ENCODE data around the gene ADRA2B. TPM values are rescaled to one million over a fixed set of nuclear protein-coding genes. Genes with fewer than 3 reads are reported as not detected.

ADRA2B gene
- total RNA-seq, 1 experiment from 2014 or later: not detected

DNA sequence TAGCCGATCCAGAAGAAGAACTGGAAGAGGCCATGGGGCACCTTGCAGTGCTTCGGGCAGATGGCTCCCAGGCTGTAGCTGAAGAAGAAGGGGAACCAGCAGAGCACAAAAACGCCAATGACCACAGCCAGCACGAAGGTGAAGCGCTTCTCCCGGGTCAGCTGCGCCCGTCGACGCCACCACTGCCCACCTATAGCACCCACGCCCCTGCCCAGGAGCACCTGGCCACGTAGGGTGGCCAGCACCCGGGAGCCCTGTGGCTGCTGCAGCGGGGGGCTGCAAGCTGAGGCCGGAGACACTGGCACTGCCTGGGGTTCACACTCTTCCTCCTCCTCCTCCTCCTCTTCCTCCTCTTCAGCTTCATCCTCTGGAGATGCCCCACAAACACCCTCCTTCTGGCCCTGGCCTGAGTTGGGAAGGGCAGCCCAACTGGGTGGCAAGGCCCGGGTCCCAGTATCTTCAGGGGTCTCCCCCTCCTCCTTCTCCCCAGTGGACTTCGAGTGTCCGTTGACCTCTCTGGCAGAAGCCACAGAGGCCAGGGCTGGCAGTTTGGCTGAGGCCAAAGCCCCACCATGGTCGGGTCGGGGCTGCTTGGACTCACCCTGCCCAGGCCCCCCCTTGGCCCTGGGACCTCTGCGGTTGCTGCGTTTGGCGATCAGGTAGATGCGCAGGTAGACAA lies 1.3 kb downstream of the ADRA2B start:
- Mint-ChIP-seq H3K27ac (ENCODE audit: unreplicated experiment) (no peak overlapping the region), H3K27me3 (ENCODE audit: unreplicated experiment) (peaks cover 54% of the 10 kb centered on the region), H3K36me3 (ENCODE audit: insufficient read depth, unreplicated experiment) (peaks cover 16% of the 10 kb centered on the region), H3K4me3 (ENCODE audit: low read depth, unreplicated experiment) (peak overlapping the region; percentile 60), H3K9me3 (ENCODE audit: low read depth, unreplicated experiment) (no peaks in the 10 kb centered on the region), H3K4me1 (ENCODE audit: low read depth, unreplicated experiment) (no peaks in the 10 kb centered on the region)
- BruUV-seq (replicated peaks): no TSS peak
- CTCF ChIA-PET: interaction anchor here (0.6 kb wide), 1 partner anchor 16 kb away, joined by 3 read pairs; no protein-coding TSS in a partner anchor
- TF ChIP-seq, protein P1, sequence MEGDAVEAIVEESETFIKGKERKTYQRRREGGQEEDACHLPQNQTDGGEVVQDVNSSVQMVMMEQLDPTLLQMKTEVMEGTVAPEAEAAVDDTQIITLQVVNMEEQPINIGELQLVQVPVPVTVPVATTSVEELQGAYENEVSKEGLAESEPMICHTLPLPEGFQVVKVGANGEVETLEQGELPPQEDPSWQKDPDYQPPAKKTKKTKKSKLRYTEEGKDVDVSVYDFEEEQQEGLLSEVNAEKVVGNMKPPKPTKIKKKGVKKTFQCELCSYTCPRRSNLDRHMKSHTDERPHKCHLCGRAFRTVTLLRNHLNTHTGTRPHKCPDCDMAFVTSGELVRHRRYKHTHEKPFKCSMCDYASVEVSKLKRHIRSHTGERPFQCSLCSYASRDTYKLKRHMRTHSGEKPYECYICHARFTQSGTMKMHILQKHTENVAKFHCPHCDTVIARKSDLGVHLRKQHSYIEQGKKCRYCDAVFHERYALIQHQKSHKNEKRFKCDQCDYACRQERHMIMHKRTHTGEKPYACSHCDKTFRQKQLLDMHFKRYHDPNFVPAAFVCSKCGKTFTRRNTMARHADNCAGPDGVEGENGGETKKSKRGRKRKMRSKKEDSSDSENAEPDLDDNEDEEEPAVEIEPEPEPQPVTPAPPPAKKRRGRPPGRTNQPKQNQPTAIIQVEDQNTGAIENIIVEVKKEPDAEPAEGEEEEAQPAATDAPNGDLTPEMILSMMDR (IDR thresholded peaks at IDR 0.05; ENCODE audit: unreplicated experiment): no peak
- intact Hi-C loops (cut with micrococcal nuclease; ENCODE audit: unreplicated experiment): no loop called here
- DNase-seq: no peak

DNA sequence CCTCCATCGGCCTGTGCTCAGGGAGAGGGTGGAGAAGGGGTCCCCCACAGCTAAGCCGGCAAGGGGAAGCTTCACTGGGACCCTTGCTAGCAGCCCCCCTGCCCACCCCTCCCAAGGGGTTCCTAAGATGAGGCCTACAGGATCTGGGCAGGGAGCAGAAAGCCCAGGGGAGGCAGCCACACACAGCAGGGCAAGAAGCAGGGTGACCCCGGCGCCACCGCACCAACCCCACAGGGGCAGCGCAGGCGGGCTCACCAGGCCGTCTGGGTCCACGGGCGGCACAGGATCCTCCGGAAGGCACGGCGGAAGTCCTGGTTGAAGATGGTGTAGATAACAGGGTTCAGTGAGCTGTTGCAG lies 1.8 kb downstream of the ADRA2B start:
- Mint-ChIP-seq H3K9me3 (ENCODE audit: low read depth, unreplicated experiment) (no peaks in the 10 kb centered on the region), H3K4me3 (ENCODE audit: low read depth, unreplicated experiment) (no peak overlapping the region), H3K4me1 (ENCODE audit: low read depth, unreplicated experiment) (no peaks in the 10 kb centered on the region), H3K27ac (ENCODE audit: unreplicated experiment) (no peak overlapping the region), H3K27me3 (ENCODE audit: unreplicated experiment) (peaks cover 52% of the 10 kb centered on the region), H3K36me3 (ENCODE audit: insufficient read depth, unreplicated experiment) (peaks cover 16% of the 10 kb centered on the region)
- no TSS peak for BruUV-seq (replicated peaks)
- DNase-seq: no peak
- CTCF ChIA-PET: interaction anchor here (0.6 kb wide), 1 partner anchor 16 kb away, joined by 3 read pairs; no protein-coding TSS in a partner anchor
- TF ChIP-seq, protein P1 (IDR thresholded peaks at IDR 0.05; ENCODE audit: unreplicated experiment): no peak
- intact Hi-C loops (cut with micrococcal nuclease; ENCODE audit: unreplicated experiment): no loop called here

GRCh38 chr2:96113951-96114350 lies 2.4 kb downstream of the ADRA2B start:
- no TSS peak for BruUV-seq (replicated peaks)
- DNase-seq: no peak
- Mint-ChIP-seq H3K36me3 (ENCODE audit: insufficient read depth, unreplicated experiment) (peaks cover 16% of the 10 kb centered on the region), H3K27me3 (ENCODE audit: unreplicated experiment) (peaks cover 52% of the 10 kb centered on the region), H3K4me3 (ENCODE audit: low read depth, unreplicated experiment) (no peak overlapping the region), H3K9me3 (ENCODE audit: low read depth, unreplicated experiment) (no peaks in the 10 kb centered on the region), H3K4me1 (ENCODE audit: low read depth, unreplicated experiment) (no peaks in the 10 kb centered on the region), H3K27ac (ENCODE audit: unreplicated experiment) (no peak overlapping the region)
- CTCF ChIA-PET: no interaction called here
- TF ChIP-seq, protein P1 (IDR thresholded peaks at IDR 0.05; ENCODE audit: unreplicated experiment): no peak
- intact Hi-C loops (cut with micrococcal nuclease; ENCODE audit: unreplicated experiment): no loop called here

DNA sequence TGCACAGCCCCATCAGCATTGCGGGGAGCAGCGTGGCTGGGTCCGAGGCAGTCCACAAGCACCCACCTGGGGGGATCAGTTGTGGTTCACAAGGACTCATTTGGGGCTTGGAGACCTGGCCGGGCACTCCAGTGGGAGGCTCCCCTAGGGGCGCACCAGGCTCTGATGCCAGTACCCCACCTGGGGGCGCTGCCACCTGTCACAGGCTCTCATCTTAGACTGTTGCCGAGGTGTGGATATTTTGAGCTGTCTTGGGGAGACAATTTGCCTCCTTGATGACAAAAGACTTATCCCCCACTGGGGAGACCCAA lies 3.0 kb downstream of the ADRA2B start:
- no peak for DNase-seq
- Mint-ChIP-seq H3K4me1 (ENCODE audit: low read depth, unreplicated experiment) (no peaks in the 10 kb centered on the region), H3K9me3 (ENCODE audit: low read depth, unreplicated experiment) (no peaks in the 10 kb centered on the region), H3K4me3 (ENCODE audit: low read depth, unreplicated experiment) (no peak overlapping the region), H3K27ac (ENCODE audit: unreplicated experiment) (no peak overlapping the region), H3K27me3 (ENCODE audit: unreplicated experiment) (peaks cover 52% of the 10 kb centered on the region), H3K36me3 (ENCODE audit: insufficient read depth, unreplicated experiment) (peaks cover 16% of the 10 kb centered on the region)
- TF ChIP-seq, protein P1 (IDR thresholded peaks at IDR 0.05; ENCODE audit: unreplicated experiment): no peak
- intact Hi-C loops (cut with micrococcal nuclease; ENCODE audit: unreplicated experiment): no loop called here
- CTCF ChIA-PET: no interaction called here
- BruUV-seq (replicated peaks): no TSS peak

Data from Calu3 (cell line).